DND-41 (cell line): ENCODE results near the gene LHFPL2.

Experiments used
- ATAC-seq: fragments of 200-7000 bp; cut with Tn5 transposase; 3 replicates; pipeline ENCODE4 v1.9.1; 2021; ENCODE audit warnings: low read depth; ENCODE audit not compliant: insufficient read depth
- DNase-seq: peaks from one replicate; pipeline ENCODE4 v3.0.0-alpha.2; 2020
- H2AFZ ChIP-seq: 2 replicates; pipeline ENCODE4 v1.6.0; 2012; ENCODE audit warnings: low read depth, low read length
- H3K27ac ChIP-seq: 2 replicates; pipeline ENCODE4 v1.5.1; 2012; ENCODE audit warnings: low read length, inconsistent platforms
- H3K27me3 ChIP-seq: fragments of 200-600 bp; sonication (generic); 2 replicates; pipeline ENCODE4 v1.6.0; 2012; ENCODE audit warnings: low read length, mild to moderate bottlenecking, inconsistent platforms; ENCODE audit not compliant: insufficient read depth, poor library complexity
- H3K36me3 ChIP-seq: 2 replicates; pipeline ENCODE4 v1.5.1; 2012; ENCODE audit warnings: low read length, inconsistent platforms; ENCODE audit not compliant: insufficient read depth
- H3K4me1 ChIP-seq: 2 replicates; pipeline ENCODE4 v1.5.1; 2012; ENCODE audit warnings: mild to moderate bottlenecking, low read length; ENCODE audit not compliant: insufficient read depth
- H3K4me2 ChIP-seq: 2 replicates; pipeline ENCODE4 v1.6.0; 2012; ENCODE audit warnings: mild to moderate bottlenecking, moderate library complexity, low read length, inconsistent platforms; ENCODE audit not compliant: insufficient read depth
- H3K4me3 ChIP-seq, 2 experiments: fragments of 200-600 bp in 1 of 2; shearing (Covaris generic) in 1 of 2; 2 replicates each; pipeline ENCODE4 v1.5.1; 2012 to 2016; ENCODE audit warnings: inconsistent platforms in 2 of 2, low read length in 2 of 2, mild to moderate bottlenecking in 2 of 2, low read depth in 1 of 2, moderate library complexity in 1 of 2
- H3K79me2 ChIP-seq: 2 replicates; pipeline ENCODE4 v1.6.0; 2012; ENCODE audit warnings: low read length, inconsistent platforms; ENCODE audit not compliant: insufficient read depth
- H3K9ac ChIP-seq: 2 replicates; pipeline ENCODE4 v1.6.0; 2012; ENCODE audit warnings: low read depth, mild to moderate bottlenecking, inconsistent platforms, low read length, moderate library complexity
- H3K9me3 ChIP-seq: 2 replicates; pipeline ENCODE4 v1.5.1; 2012; ENCODE audit warnings: low read length, moderate library complexity, mild to moderate bottlenecking, inconsistent platforms; ENCODE audit not compliant: insufficient read depth, severe bottlenecking
- H4K20me1 ChIP-seq: 2 replicates; pipeline ENCODE4 v1.6.0; 2012; ENCODE audit warnings: low read length; ENCODE audit not compliant: insufficient read depth
- EZH2 ChIP-seq: IDR thresholded peaks from 3 replicates; pipeline ENCODE4 v1.6.1; 2012; ENCODE audit warnings: borderline replicate concordance, low read depth, mild to moderate bottlenecking, moderate library complexity, low read length, inconsistent platforms; ENCODE audit not compliant: severe bottlenecking
- TF ChIP-seq, protein P1 (sequence below): IDR thresholded peaks from 2 replicates; pipeline ENCODE4 v1.5.1; 2012; ENCODE audit warnings: borderline replicate concordance, low read length, moderate library complexity, mild to moderate bottlenecking; ENCODE audit not compliant: poor library complexity, severe bottlenecking; ENCODE audit errors: extremely low read depth

LHFPL2 gene

GRCh38 chr5:78601559-78602314 is 46.8 kb downstream of the LHFPL2 start:
- H2AFZ ChIP-seq = no peak overlapping the region
- H3K9me3 ChIP-seq = no peaks in the 10 kb centered on the region
- H3K36me3 ChIP-seq = no peaks in the 10 kb centered on the region
- no peak overlapping the region for H3K4me2 ChIP-seq
- H3K9ac ChIP-seq = no peak overlapping the region
- no peak overlapping the region for H3K27ac ChIP-seq
- H3K4me3 ChIP-seq = no peak overlapping the region
- no peaks in the 10 kb centered on the region for H4K20me1 ChIP-seq
- H3K27me3 ChIP-seq = no peaks in the 10 kb centered on the region
- TF ChIP-seq, protein P1, sequence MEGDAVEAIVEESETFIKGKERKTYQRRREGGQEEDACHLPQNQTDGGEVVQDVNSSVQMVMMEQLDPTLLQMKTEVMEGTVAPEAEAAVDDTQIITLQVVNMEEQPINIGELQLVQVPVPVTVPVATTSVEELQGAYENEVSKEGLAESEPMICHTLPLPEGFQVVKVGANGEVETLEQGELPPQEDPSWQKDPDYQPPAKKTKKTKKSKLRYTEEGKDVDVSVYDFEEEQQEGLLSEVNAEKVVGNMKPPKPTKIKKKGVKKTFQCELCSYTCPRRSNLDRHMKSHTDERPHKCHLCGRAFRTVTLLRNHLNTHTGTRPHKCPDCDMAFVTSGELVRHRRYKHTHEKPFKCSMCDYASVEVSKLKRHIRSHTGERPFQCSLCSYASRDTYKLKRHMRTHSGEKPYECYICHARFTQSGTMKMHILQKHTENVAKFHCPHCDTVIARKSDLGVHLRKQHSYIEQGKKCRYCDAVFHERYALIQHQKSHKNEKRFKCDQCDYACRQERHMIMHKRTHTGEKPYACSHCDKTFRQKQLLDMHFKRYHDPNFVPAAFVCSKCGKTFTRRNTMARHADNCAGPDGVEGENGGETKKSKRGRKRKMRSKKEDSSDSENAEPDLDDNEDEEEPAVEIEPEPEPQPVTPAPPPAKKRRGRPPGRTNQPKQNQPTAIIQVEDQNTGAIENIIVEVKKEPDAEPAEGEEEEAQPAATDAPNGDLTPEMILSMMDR = no peak
- TF ChIP-seq EZH2 = no peak
- ATAC-seq = no peak
- no peaks in the 10 kb centered on the region for H3K79me2 ChIP-seq
- DNase-seq = no peak
- H3K4me1 ChIP-seq = no peaks in the 10 kb centered on the region

DNA sequence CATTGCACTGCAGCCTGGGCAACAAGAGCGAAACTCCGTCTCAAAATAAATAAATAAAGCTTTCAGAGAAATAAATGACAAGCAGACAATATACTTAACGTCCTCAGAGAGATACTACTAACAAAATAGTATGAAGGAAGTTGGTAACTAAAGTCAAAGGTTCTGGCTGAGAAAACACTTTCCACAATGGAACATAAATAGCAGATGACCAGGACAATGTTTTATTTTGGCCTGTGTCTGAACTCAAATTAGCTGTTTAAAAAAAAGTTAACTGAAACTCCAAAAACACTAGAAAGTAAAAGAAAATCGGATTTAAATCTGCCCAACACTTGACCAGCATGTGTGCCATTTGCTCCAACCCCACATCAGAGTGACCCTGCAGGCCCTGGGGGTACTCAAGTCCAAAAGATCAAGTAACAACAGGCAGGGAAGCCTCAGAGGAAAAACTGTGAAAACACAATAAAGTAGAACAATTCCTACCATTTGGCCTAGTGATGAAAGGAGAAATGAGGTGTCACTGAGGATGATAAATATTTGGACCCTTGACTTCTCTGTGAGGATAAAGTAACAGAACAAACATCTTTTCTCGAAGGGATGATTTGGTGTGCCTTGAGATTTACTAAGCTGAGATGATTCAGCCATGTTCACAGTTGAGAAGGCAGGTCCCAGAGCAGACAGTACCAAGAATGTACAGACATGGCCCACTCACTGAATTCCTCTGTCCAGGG is 47.7 kb downstream of the LHFPL2 start:
- no peak overlapping the region for H3K9ac ChIP-seq
- no peak overlapping the region for H3K4me3 ChIP-seq
- no peaks in the 10 kb centered on the region for H3K9me3 ChIP-seq
- H3K27me3 ChIP-seq = no peaks in the 10 kb centered on the region
- no peaks in the 10 kb centered on the region for H4K20me1 ChIP-seq
- H3K27ac ChIP-seq = no peak overlapping the region
- no peaks in the 10 kb centered on the region for H3K79me2 ChIP-seq
- no peak overlapping the region for H2AFZ ChIP-seq
- no peaks in the 10 kb centered on the region for H3K4me1 ChIP-seq
- H3K36me3 ChIP-seq = no peaks in the 10 kb centered on the region
- DNase-seq (no peak), ATAC-seq (no peak)
- TF ChIP-seq EZH2 = no peak
- TF ChIP-seq, protein P1 = no peak
- H3K4me2 ChIP-seq = no peak overlapping the region

- Histone ChIP-seq H3K9ac (no peak overlapping the region), H3K4me1 (no peaks in the 10 kb centered on the region), H4K20me1 (no peaks in the 10 kb centered on the region), H3K27ac (no peak overlapping the region), H3K27me3 (no peaks in the 10 kb centered on the region), H3K4me2 (no peak overlapping the region), H3K9me3 (no peaks in the 10 kb centered on the region), H3K4me3 (no peak overlapping the region), H3K79me2 (no peaks in the 10 kb centered on the region), H3K36me3 (no peaks in the 10 kb centered on the region), H2AFZ (no peak overlapping the region)
- no peak for TF ChIP-seq EZH2
- TF ChIP-seq, protein P1 = no peak
- DNase-seq (no peak), ATAC-seq (no peak)
Measured at GRCh38 chr5:78598973-78599372, 49.6 kb downstream of the LHFPL2 start.
